ENCODE data around the gene CD96.

DNA sequence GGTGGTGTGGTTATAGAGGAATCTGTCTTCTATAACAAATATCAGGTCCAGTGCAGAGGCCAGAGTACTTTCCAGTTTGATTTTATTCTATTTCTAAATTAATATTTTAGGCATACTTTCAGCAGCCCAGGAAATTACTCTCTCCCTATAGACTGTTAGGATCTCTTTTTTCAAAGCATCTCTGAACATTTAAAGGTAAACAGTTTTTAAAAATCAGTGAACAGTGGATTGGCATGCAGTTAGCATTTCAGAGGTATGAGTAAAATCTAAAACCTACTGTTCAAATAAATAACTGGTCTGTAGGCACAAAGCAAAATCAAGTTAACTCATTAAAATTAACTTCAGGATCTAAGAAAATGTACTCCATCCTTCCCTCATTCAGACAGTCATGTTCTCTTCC, 50.1 kb downstream of the CD96 start:
- TF ChIP-seq, protein P1, sequence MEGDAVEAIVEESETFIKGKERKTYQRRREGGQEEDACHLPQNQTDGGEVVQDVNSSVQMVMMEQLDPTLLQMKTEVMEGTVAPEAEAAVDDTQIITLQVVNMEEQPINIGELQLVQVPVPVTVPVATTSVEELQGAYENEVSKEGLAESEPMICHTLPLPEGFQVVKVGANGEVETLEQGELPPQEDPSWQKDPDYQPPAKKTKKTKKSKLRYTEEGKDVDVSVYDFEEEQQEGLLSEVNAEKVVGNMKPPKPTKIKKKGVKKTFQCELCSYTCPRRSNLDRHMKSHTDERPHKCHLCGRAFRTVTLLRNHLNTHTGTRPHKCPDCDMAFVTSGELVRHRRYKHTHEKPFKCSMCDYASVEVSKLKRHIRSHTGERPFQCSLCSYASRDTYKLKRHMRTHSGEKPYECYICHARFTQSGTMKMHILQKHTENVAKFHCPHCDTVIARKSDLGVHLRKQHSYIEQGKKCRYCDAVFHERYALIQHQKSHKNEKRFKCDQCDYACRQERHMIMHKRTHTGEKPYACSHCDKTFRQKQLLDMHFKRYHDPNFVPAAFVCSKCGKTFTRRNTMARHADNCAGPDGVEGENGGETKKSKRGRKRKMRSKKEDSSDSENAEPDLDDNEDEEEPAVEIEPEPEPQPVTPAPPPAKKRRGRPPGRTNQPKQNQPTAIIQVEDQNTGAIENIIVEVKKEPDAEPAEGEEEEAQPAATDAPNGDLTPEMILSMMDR (IDR thresholded peaks at IDR 0.05; ENCODE audit: insufficient read depth, low read depth, low read length): no peak
- no peak for TF ChIP-seq EZH2 (IDR thresholded peaks at IDR 0.05; ENCODE audit: insufficient read depth, low read length)
